Measurements from ENCODE around the gene TLL2.

TLL2 gene

DNA sequence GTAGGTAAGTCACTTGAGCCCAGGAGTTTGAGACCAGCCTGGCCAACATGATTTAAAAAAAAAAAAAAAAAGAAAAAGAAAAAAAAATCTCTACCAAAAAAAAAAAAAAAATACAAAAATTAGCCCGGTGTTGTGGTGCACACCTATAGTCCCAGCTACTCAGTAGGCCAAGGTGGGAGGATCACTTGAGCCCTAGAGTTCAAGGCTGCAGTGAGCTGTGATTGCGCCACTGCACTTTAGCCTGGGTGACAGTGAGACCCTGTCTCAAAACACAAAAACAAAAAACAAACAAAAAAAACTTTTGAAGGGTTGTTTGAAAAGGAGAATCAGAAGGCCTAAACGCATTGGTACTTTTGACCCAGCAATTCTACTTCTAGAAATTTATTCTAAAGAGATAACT, 13.7 kb downstream of the TLL2 start:
- no peak for DNase-seq (ENCODE audit: low spot score)
- TF ChIP-seq, protein P1, sequence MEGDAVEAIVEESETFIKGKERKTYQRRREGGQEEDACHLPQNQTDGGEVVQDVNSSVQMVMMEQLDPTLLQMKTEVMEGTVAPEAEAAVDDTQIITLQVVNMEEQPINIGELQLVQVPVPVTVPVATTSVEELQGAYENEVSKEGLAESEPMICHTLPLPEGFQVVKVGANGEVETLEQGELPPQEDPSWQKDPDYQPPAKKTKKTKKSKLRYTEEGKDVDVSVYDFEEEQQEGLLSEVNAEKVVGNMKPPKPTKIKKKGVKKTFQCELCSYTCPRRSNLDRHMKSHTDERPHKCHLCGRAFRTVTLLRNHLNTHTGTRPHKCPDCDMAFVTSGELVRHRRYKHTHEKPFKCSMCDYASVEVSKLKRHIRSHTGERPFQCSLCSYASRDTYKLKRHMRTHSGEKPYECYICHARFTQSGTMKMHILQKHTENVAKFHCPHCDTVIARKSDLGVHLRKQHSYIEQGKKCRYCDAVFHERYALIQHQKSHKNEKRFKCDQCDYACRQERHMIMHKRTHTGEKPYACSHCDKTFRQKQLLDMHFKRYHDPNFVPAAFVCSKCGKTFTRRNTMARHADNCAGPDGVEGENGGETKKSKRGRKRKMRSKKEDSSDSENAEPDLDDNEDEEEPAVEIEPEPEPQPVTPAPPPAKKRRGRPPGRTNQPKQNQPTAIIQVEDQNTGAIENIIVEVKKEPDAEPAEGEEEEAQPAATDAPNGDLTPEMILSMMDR (IDR thresholded peaks at IDR 0.05; ENCODE audit: extremely low read depth, insufficient read depth, missing control alignments), result no peak
- in situ Hi-C loops (cut with MboI; ENCODE audit: low pct_unique_long_range_greater_than_20kb, low sequenced_read_pairs, unreplicated experiment), result loop anchor here (10.0 kb wide), 1 partner anchor 105 kb away; no protein-coding TSS in a partner anchor

GRCh38 chr10:96497391-96497790, 16.3 kb downstream of the TLL2 start:
- no peak for DNase-seq (ENCODE audit: low spot score)
- in situ Hi-C loops (cut with MboI; ENCODE audit: low pct_unique_long_range_greater_than_20kb, low sequenced_read_pairs, unreplicated experiment), result no loop called here
- TF ChIP-seq, protein P1 (IDR thresholded peaks at IDR 0.05; ENCODE audit: extremely low read depth, insufficient read depth, missing control alignments), result no peak

DNA sequence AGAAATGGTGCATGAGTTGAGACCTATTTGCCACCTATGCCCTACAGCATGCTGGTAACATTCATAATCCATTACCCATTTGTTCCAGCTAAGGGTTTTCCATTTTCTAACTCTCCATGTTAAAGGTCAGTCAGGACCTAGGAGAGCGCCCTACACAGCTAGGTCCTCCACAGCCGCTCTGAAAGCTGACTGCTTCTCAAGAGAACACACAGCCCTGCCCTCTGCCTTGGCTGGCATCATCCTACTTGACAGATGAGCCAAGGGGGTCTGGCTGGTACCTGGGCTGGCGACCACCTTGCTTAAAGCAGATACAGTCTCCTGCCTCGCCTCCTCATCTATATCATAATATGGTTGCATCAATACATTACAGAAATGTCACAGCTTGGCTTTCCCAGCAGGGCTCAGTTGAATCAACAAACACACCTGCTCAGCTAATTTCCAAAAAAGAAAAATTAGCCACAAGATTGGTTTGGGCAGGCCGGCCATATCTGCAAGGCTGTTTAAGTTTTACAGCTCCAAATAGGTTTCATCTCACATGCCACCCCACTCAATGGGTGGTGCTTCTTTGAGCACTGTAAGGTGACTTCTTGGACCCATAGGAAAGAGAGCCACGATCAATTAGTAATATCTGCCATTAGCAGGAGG, 17.3 kb downstream of the TLL2 start:
- in situ Hi-C loops (cut with MboI; ENCODE audit: low pct_unique_long_range_greater_than_20kb, low sequenced_read_pairs, unreplicated experiment), result no loop called here
- no peak for DNase-seq (ENCODE audit: low spot score)
- TF ChIP-seq, protein P1 (IDR thresholded peaks at IDR 0.05; ENCODE audit: extremely low read depth, insufficient read depth, missing control alignments), result no peak

- in situ Hi-C loops (cut with MboI; ENCODE audit: low pct_unique_long_range_greater_than_20kb, low sequenced_read_pairs, unreplicated experiment), result no loop called here
- no peak for DNase-seq (ENCODE audit: low spot score)
- TF ChIP-seq, protein P1 (IDR thresholded peaks at IDR 0.05; ENCODE audit: extremely low read depth, insufficient read depth, missing control alignments), result no peak
Observed at GRCh38 chr10:96495544-96495943, 18.2 kb downstream of the TLL2 start.

- TF ChIP-seq, protein P1 (IDR thresholded peaks at IDR 0.05; ENCODE audit: extremely low read depth, insufficient read depth, missing control alignments), result no peak
- in situ Hi-C loops (cut with MboI; ENCODE audit: low pct_unique_long_range_greater_than_20kb, low sequenced_read_pairs, unreplicated experiment), result no loop called here
- DNase-seq (ENCODE audit: low spot score), result no peak
Observed at GRCh38 chr10:96494694-96495093, 19.0 kb downstream of the TLL2 start.

- DNase-seq (ENCODE audit: low spot score), result no peak
- TF ChIP-seq, protein P1 (IDR thresholded peaks at IDR 0.05; ENCODE audit: extremely low read depth, insufficient read depth, missing control alignments), result no peak
- in situ Hi-C loops (cut with MboI; ENCODE audit: low pct_unique_long_range_greater_than_20kb, low sequenced_read_pairs, unreplicated experiment), result no loop called here
Observed at GRCh38 chr10:96493871-96494525, 19.7 kb downstream of the TLL2 start.
